ENCODE results near the gene MSLN.

MSLN gene

GRCh38 chr16:776824-777223 is 16.3 kb downstream of the MSLN start:
- H3K4me3 ChIP-seq (ENCODE audit: low read depth, low read length), result no peak overlapping the region
- no peak for TF ChIP-seq CTCF (IDR thresholded peaks at IDR 0.05; ENCODE audit: low read depth, low read length)

GRCh38 chr16:777826-778225 is 17.3 kb downstream of the MSLN start:
- no peak for TF ChIP-seq CTCF (IDR thresholded peaks at IDR 0.05; ENCODE audit: low read depth, low read length)
- H3K4me3 ChIP-seq (ENCODE audit: low read depth, low read length), result no peak overlapping the region

- H3K4me3 ChIP-seq (ENCODE audit: low read depth, low read length), result no peak overlapping the region
- TF ChIP-seq CTCF (IDR thresholded peaks at IDR 0.05; ENCODE audit: low read depth, low read length), result no peak
Measured at GRCh38 chr16:778447-778846, 17.9 kb downstream of the MSLN start.

- no peak for TF ChIP-seq CTCF (IDR thresholded peaks at IDR 0.05; ENCODE audit: low read depth, low read length)
- H3K4me3 ChIP-seq (ENCODE audit: low read depth, low read length), result no peak overlapping the region
Measured at GRCh38 chr16:778909-779527, 18.5 kb downstream of the MSLN start.

- TF ChIP-seq CTCF (IDR thresholded peaks at IDR 0.05; ENCODE audit: low read depth, low read length), result no peak
- H3K4me3 ChIP-seq (ENCODE audit: low read depth, low read length), result no peak overlapping the region
Measured at GRCh38 chr16:779561-779960, 19.0 kb downstream of the MSLN start.

- H3K4me3 ChIP-seq (ENCODE audit: low read depth, low read length), result no peak overlapping the region
- TF ChIP-seq CTCF (IDR thresholded peaks at IDR 0.05; ENCODE audit: low read depth, low read length), result no peak
Measured at GRCh38 chr16:780296-780695, 19.8 kb downstream of the MSLN start.

- TF ChIP-seq CTCF (IDR thresholded peaks at IDR 0.05; ENCODE audit: low read depth, low read length), result no peak
- no peak overlapping the region for H3K4me3 ChIP-seq (ENCODE audit: low read depth, low read length)
Measured at GRCh38 chr16:781346-782010, 20.9 kb downstream of the MSLN start.

All from WI38 (cell line).